Caco-2 (cell line): ENCODE measurements around the gene MEIOB. TPM values are rescaled to one million over a fixed set of nuclear protein-coding genes. Genes with fewer than 3 reads are reported as not detected.

ENCODE experiments used
- BruUV-seq: library from RNA; stranded (reverse); fragments of 400-500 nt; replicated peaks from 2 replicates; lab custom pipeline; 2021; lab: Mats Ljungman, UMichigan
- CTCF ChIA-PET: fragments of 300-600 bp; sonication (Branson Sonifier 250); formaldehyde crosslinking; loops from one replicate; lab custom pipeline; 2022; ENCODE audit warnings: antibody characterized with exemption; lab: Charles Lee
- POLR2A ChIA-PET: fragments of 300-600 bp; sonication (Branson Sonifier 250); formaldehyde crosslinking; loops from one replicate; lab custom pipeline; 2022; ENCODE audit warnings: antibody characterized with exemption; lab: Charles Lee
- DNase-seq, 2 experiments: peaks; one replicate each; pipeline versions ENCODE4 v3.0.0 to v3.0.0-alpha.2; 2020 to 2022
- H3K27me3 ChIP-seq: replicated peaks from 2 replicates; pipeline ENCODE4 v1.6.0; 2011; ENCODE audit warnings: low read length; ENCODE audit not compliant: control insufficient read depth, insufficient read depth
- H3K36me3 ChIP-seq: 2 replicates; pipeline ENCODE4 v1.5.1; 2011; ENCODE audit warnings: low read length; ENCODE audit not compliant: control insufficient read depth, insufficient read depth
- H3K4me1 ChIP-seq: fragments of 250-450 bp; sonication (Bioruptor Pico); 2 replicates; pipeline ENCODE4 v1.5.1; 2020; ENCODE audit warnings: mild to moderate bottlenecking
- H3K4me3 ChIP-seq: 2 replicates; pipeline ENCODE4 v1.5.1; 2011; ENCODE audit warnings: low read depth, mild to moderate bottlenecking, control low read depth, low read length
- H3K9me3 ChIP-seq: fragments of 250-450 bp; sonication (Bioruptor Pico); 2 replicates; pipeline ENCODE4 v1.5.1; 2020; ENCODE audit warnings: mild to moderate bottlenecking, moderate library complexity
- H3K27ac Mint-ChIP-seq: one replicate; pipeline ENCODE4 v1.8.0; 2022; ENCODE audit warnings: mixed read lengths; ENCODE audit not compliant: unreplicated experiment
- H3K27me3 Mint-ChIP-seq: one replicate; pipeline ENCODE4 v1.8.0; 2022; ENCODE audit warnings: mixed read lengths; ENCODE audit not compliant: insufficient read depth, unreplicated experiment
- H3K36me3 Mint-ChIP-seq: one replicate; pipeline ENCODE4 v1.8.0; 2022; ENCODE audit warnings: mild to moderate bottlenecking, mixed read lengths; ENCODE audit not compliant: insufficient read depth, unreplicated experiment
- H3K4me1 Mint-ChIP-seq: one replicate; pipeline ENCODE4 v1.8.0; 2022; ENCODE audit warnings: low read depth, mixed read lengths; ENCODE audit not compliant: unreplicated experiment
- H3K4me3 Mint-ChIP-seq: one replicate; pipeline ENCODE4 v1.8.0; 2022; ENCODE audit warnings: mild to moderate bottlenecking, moderate library complexity, mixed read lengths; ENCODE audit not compliant: unreplicated experiment
- H3K9me3 Mint-ChIP-seq: one replicate; pipeline ENCODE4 v1.8.0; 2022; ENCODE audit warnings: mixed read lengths; ENCODE audit not compliant: unreplicated experiment
- intact Hi-C: fragments of 100-400 bp; cut with micrococcal nuclease; formaldehyde crosslinking; loops from one replicate; pipeline ENCODE4 v1.10.0; 2022; ENCODE audit not compliant: unreplicated experiment
- total RNA-seq: library from RNA; stranded (reverse); gene quantifications from 2 replicates; pipeline ENCODE4 v1.2.3, GENCODE V29; 2022
- TF ChIP-seq, protein P1 (sequence below), 2 experiments: fragments of 200-600 bp in 1 of 2; IDR thresholded peaks; 1 replicate in 1 of 2; 2 replicates in 1 of 2; pipeline versions ENCODE4 v1.5.1 to v1.8.0; 2011 to 2022; ENCODE audit warnings: antibody characterized with exemption in 1 of 2, control low read depth in 1 of 2, inconsistent platforms in 1 of 2, low read depth in 1 of 2, low read length in 1 of 2, mild to moderate bottlenecking in 1 of 2, moderate library complexity in 1 of 2; ENCODE audit not compliant: insufficient read depth in 1 of 2, severe bottlenecking in 1 of 2, unreplicated experiment in 1 of 2

Gene MEIOB
- total RNA-seq, 1 experiment from 2014 or later = not detected

DNA sequence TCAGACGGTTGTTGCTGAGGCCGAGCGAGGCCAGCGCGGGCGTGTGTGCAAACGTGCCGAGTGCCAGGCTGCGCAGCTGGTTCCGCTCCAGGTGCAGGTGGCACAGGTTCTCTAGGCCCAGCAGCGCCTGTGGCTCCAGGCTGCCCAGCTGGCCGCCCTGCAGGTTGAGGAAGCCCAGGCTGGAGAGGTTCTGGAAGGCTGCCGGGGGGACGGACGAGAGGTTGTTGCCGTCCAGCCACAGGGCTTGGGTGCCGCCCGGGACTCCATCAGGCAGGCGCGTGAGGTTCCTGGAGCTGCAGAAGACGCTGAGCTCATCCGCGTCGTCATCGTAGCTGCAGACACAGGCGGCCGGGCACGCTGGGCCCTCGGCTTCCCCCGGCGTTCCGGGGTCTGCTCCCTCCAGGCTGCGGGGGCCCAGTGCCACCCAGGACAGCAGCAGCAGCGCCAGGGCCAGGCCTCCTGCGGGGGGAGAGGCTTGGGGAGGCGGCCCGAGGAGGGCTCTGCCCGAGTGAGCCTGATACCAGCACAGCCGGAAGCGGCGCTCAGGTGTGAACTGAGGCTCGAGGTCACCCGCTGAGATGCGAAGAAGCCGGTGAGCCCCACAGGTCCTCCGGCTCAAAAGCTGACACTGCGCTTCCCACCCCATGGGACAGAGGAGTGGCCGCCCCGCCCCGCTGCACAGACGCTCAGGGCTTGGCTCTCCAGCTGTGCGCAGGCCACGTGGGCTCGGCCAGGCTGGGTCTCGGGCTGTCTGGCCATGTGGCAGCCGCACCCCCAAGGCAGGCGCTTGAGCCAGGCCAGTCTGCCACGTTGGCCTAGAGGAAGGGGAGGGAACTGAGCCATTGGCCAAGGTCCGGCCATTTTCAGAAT lies 79.8 kb downstream of the MEIOB start:
- no peak for DNase-seq
- H3K27me3 ChIP-seq = no peaks in the 10 kb centered on the region
- intact Hi-C loops = no loop called here
- H3K36me3 ChIP-seq = no peaks in the 10 kb centered on the region
- Mint-ChIP-seq H3K36me3 (peaks cover 19% of the 10 kb centered on the region), H3K27ac (no peak overlapping the region), H3K4me3 (no peak overlapping the region), H3K4me1 (no peaks in the 10 kb centered on the region), H3K9me3 (no peaks in the 10 kb centered on the region), H3K27me3 (no peaks in the 10 kb centered on the region)
- 0 out of 2 replicates have a peak, but pooled peaks cover under 1% of the 10 kb centered on the region for H3K9me3 ChIP-seq
- H3K4me3 ChIP-seq = no peak overlapping the region
- TF ChIP-seq, protein P1, sequence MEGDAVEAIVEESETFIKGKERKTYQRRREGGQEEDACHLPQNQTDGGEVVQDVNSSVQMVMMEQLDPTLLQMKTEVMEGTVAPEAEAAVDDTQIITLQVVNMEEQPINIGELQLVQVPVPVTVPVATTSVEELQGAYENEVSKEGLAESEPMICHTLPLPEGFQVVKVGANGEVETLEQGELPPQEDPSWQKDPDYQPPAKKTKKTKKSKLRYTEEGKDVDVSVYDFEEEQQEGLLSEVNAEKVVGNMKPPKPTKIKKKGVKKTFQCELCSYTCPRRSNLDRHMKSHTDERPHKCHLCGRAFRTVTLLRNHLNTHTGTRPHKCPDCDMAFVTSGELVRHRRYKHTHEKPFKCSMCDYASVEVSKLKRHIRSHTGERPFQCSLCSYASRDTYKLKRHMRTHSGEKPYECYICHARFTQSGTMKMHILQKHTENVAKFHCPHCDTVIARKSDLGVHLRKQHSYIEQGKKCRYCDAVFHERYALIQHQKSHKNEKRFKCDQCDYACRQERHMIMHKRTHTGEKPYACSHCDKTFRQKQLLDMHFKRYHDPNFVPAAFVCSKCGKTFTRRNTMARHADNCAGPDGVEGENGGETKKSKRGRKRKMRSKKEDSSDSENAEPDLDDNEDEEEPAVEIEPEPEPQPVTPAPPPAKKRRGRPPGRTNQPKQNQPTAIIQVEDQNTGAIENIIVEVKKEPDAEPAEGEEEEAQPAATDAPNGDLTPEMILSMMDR (IDR thresholded peaks at IDR 0.05; ENCODE audit: insufficient read depth in 1 of 2, low read depth in 1 of 2, low read length in 1 of 2, severe bottlenecking in 1 of 2, unreplicated experiment in 1 of 2) = no peak
- H3K4me1 ChIP-seq = no peaks in the 10 kb centered on the region
- POLR2A ChIA-PET = no interaction called here
- no TSS peak for BruUV-seq
- CTCF ChIA-PET = interaction anchor here (2.1 kb wide), 1 partner anchor 10 kb away, joined by 5 read pairs; the partner anchor contains the start of genes NUBP2 and SPSB3

DNA sequence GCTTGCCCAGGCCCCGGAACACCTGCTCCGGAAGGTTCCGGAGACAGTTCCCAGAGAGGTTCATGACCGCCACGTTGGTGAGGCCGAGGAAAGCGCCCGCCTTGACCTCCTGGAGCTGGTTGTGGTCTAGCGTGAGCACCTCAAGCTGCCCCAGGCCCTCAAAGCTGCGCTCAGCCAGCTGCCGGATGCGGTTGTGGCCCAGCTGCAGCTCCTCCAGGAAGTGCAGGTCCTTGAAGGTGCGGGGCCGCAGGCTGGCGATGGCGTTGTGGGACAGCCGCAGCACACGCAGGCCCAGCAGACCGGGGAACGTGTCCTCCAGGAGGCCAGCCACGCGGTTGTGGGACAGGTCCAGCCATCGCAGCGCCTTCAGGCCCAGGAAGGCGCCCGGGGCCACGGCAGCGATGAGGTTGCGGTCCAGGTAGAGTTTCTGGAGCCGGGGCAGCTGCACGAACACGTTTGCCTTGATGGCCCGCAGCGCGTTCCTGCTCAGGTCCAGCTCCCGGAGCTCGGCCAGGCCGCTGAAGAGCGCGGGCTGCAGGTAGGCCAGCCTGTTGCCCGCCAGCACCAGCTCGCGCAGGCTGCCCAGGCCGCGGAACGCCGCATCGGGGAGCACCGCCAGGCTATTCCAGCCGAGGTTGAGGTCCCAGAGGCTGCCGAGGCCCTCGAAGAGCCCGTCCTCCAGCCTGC lies 80.6 kb downstream of the MEIOB start:
- Histone ChIP-seq H3K4me3 (no peak overlapping the region), H3K27me3 (no peaks in the 10 kb centered on the region), H3K4me1 (no peaks in the 10 kb centered on the region), H3K9me3 (no peaks in the 10 kb centered on the region), H3K36me3 (no peaks in the 10 kb centered on the region)
- Mint-ChIP-seq H3K27ac (no peak overlapping the region), H3K27me3 (no peaks in the 10 kb centered on the region), H3K9me3 (no peaks in the 10 kb centered on the region), H3K4me1 (no peaks in the 10 kb centered on the region), H3K36me3 (peaks cover 19% of the 10 kb centered on the region), H3K4me3 (no peak overlapping the region)
- intact Hi-C loops = no loop called here
- ChIA-PET CTCF (no interaction called here), POLR2A (no interaction called here)
- TF ChIP-seq, protein P1 (IDR thresholded peaks at IDR 0.05; ENCODE audit: insufficient read depth in 1 of 2, low read depth in 1 of 2, low read length in 1 of 2, severe bottlenecking in 1 of 2, unreplicated experiment in 1 of 2) = no peak
- BruUV-seq = no TSS peak
- no peak for DNase-seq

DNA sequence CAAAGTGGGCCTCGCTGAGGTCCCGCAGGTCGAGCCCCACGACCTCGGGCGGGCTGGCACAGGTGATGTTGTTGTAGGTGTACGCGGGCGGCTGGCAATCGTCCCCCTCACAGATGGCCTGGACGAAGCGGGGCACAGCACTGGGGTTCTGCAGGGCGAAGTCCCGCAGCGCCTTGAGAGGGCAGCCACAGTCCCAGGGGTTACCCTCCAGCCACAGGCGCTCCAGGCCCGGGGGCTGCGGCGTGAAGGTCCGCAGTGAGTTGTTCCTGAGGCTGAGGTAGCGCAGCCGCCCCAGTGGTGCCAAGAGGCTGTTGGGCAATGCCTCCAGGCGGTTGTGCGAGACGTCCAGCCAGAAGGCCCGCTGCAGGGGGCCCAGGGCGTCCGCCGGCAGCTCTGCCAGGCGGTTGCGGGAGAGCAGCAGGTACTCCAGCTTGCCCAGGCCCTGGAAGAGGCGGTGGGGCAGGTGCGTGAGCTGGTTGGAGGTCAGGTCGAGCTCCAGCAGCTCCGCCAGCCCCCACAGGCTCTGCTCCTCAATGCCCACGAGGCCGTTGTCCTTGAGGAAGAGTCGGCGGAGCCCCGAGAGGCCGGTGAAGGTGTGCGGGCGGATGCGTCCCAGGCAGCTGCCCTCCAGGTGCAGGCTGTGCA lies 81.2 kb downstream of the MEIOB start:
- Mint-ChIP-seq H3K27ac (no peak overlapping the region), H3K4me3 (no peak overlapping the region), H3K9me3 (no peaks in the 10 kb centered on the region), H3K4me1 (no peaks in the 10 kb centered on the region), H3K27me3 (no peaks in the 10 kb centered on the region), H3K36me3 (peaks cover 19% of the 10 kb centered on the region)
- TF ChIP-seq, protein P1 (IDR thresholded peaks at IDR 0.05; ENCODE audit: insufficient read depth in 1 of 2, low read depth in 1 of 2, low read length in 1 of 2, severe bottlenecking in 1 of 2, unreplicated experiment in 1 of 2) = no peak
- Histone ChIP-seq H3K27me3 (no peaks in the 10 kb centered on the region), H3K36me3 (no peaks in the 10 kb centered on the region), H3K4me3 (no peak overlapping the region), H3K9me3 (no peaks in the 10 kb centered on the region), H3K4me1 (no peaks in the 10 kb centered on the region)
- no peak for DNase-seq
- ChIA-PET POLR2A (no interaction called here), CTCF (no interaction called here)
- intact Hi-C loops = no loop called here
- BruUV-seq = no TSS peak
